Mesendoderm (in vitro differentiated cells): ENCODE measurements around the gene CDC42SE2. TPM values are rescaled to one million over a fixed set of nuclear protein-coding genes. Genes with fewer than 3 reads are reported as not detected.

Source experiments
- DNase-seq: peaks from one replicate; pipeline ENCODE4 v3.0.0; 2013
- H2AK5ac ChIP-seq: 2 replicates; pipeline ENCODE4 v1.6.1; 2013; ENCODE audit warnings: low read length, inconsistent platforms
- H2BK120ac ChIP-seq: 2 replicates; pipeline ENCODE4 v1.6.1; 2013; ENCODE audit warnings: low read depth, mild to moderate bottlenecking, low read length, moderate library complexity, mixed read lengths
- H2BK15ac ChIP-seq: replicated peaks from 2 replicates; pipeline ENCODE4 v1.6.1; 2013; ENCODE audit warnings: low read depth, mild to moderate bottlenecking, moderate library complexity
- H2BK5ac ChIP-seq: 2 replicates; pipeline ENCODE4 v1.6.1; 2013; ENCODE audit warnings: low read length, inconsistent platforms
- H3K18ac ChIP-seq: 2 replicates; pipeline ENCODE4 v1.6.1; 2013; ENCODE audit warnings: mild to moderate bottlenecking, low read length, mixed read lengths
- H3K23ac ChIP-seq: one replicate; pipeline ENCODE4 v1.6.1; 2013; ENCODE audit warnings: low read length
- H3K27ac ChIP-seq: 2 replicates; pipeline ENCODE4 v1.5.1; 2013; ENCODE audit warnings: low read depth, mild to moderate bottlenecking, inconsistent platforms, low read length, moderate library complexity
- H3K27me3 ChIP-seq: 2 replicates; pipeline ENCODE4 v1.6.1; 2013; ENCODE audit warnings: low read length, control low read depth, mild to moderate bottlenecking, inconsistent platforms; ENCODE audit not compliant: insufficient read depth, poor library complexity
- H3K36me3 ChIP-seq: 2 replicates; pipeline ENCODE4 v1.6.1; 2013; ENCODE audit warnings: low read length, inconsistent platforms; ENCODE audit not compliant: control insufficient read depth, insufficient read depth
- H3K4ac ChIP-seq: one replicate; pipeline ENCODE4 v1.6.1; 2013; ENCODE audit warnings: low read depth, mild to moderate bottlenecking, low read length, moderate library complexity
- H3K4me1 ChIP-seq: 2 replicates; pipeline ENCODE4 v1.6.1; 2013; ENCODE audit warnings: low read depth, low read length, inconsistent platforms; ENCODE audit not compliant: control insufficient read depth
- H3K4me2 ChIP-seq: 2 replicates; pipeline ENCODE4 v1.6.1; 2013; ENCODE audit warnings: low read length
- H3K4me3 ChIP-seq: 2 replicates; pipeline ENCODE4 v1.5.1; 2013; ENCODE audit warnings: mild to moderate bottlenecking, low read length
- H3K56ac ChIP-seq: one replicate; pipeline ENCODE4 v1.6.1; 2013; ENCODE audit warnings: low read length
- H3K79me1 ChIP-seq: 2 replicates; pipeline ENCODE4 v1.6.1; 2013; ENCODE audit warnings: low read length, inconsistent platforms
- H3K79me2 ChIP-seq: 2 replicates; pipeline ENCODE4 v1.6.1; 2013; ENCODE audit warnings: mild to moderate bottlenecking, low read length; ENCODE audit not compliant: control insufficient read depth, insufficient read depth
- H3K9ac ChIP-seq: 2 replicates; pipeline ENCODE4 v1.6.1; 2013; ENCODE audit warnings: low read length, inconsistent platforms
- H4K5ac ChIP-seq: one replicate; pipeline ENCODE4 v1.6.1; 2013; ENCODE audit warnings: low read length
- H4K8ac ChIP-seq: one replicate; pipeline ENCODE4 v1.6.1; 2013; ENCODE audit warnings: low read depth, mild to moderate bottlenecking, control low read depth, low read length, moderate library complexity
- WGBS: extraction: QIAGEN DNeasy Blood & Tissue Kit; methylation state at CpG from one replicate; pipeline ENCODE4 v1.1.7; 2013; ENCODE audit warnings: low lambda C conversion rate, missing lambda C conversion rate; ENCODE audit not compliant: insufficient coverage; ENCODE audit errors: extremely low coverage; 5-methylcytosine and 5-hydroxymethylcytosine counted together
- polyA plus RNA-seq, 2 experiments: library from polyadenylated mRNA; stranded (reverse); fragments of 200-250 nt; gene quantifications; one replicate each; pipeline ENCODE4 v1.2.3, GENCODE V29; 2013

CDC42SE2 gene, protein sequence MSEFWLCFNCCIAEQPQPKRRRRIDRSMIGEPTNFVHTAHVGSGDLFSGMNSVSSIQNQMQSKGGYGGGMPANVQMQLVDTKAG
- polyA plus RNA-seq (2013, experiment 1 of 2): 17.5 TPM
- polyA plus RNA-seq (2013, experiment 2 of 2): 18.3 TPM

DNA sequence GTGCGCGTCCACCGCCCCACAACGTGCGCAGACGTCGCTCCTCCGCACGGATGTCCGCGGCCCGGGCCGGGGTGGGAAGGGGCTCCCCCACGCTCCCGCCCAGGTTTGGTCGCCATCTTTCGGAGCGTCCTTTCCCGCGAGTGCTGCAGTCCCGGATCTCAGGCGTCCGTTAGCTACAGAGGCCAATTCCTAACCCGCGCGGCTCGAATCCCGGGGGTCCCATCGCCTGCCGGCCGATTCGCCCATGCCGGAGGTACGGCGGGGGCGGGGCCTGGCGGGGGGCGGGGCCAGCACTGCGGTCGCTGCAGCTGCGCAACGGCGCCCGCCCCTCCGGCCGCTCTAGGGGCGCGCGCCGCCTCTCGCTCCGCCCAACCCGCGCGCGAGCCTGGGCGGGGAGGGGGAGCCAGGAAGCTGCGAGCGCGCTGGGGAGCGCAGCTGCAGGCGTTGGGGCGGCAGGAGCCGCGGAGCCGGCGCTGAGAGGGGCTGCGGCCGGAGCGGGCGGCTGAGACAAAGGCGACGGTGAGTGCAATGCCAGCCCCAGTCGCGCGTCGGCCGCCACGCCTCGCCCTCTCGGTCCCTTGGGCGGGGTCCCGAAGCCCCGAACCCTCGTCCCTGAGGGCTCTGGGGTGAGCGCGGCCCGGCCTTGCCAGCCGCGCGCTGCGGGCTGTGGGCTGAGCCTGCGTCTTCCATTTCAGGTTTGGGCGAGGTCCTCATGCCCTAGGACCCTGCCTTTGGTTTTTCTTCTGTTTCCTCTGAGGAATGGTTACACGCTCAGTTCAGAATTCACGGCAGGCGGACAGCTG, at the start of gene CDC42SE2:
CDC42SE2 (plus strand) TSS at position 406 of the 803 bp plus-strand sequence. CDS start 95,441 bp downstream, outside the sequence.
- Histone ChIP-seq H3K36me3 (no peaks in the 10 kb centered on the region), H3K4me3 (peak within 1 kb of the TSS; percentile 98), H3K4ac (peak within 1 kb of the TSS; percentile 4), H3K79me1 (no peaks in the 10 kb centered on the region), H4K8ac (peak within 1 kb of the TSS; percentile 93), H3K18ac (peak within 1 kb of the TSS; percentile 78), H3K56ac (peak within 1 kb of the TSS; percentile 93), H3K9ac (peak within 1 kb of the TSS; percentile 95), H3K27ac (peak within 1 kb of the TSS; percentile 94), H3K4me1 (no peaks in the 10 kb centered on the region), H3K79me2 (peaks cover 2% of the 10 kb centered on the region), H3K23ac (peak within 1 kb of the TSS; percentile 29), H2BK15ac (no peak within 1 kb of the TSS), H2AK5ac (no peak within 1 kb of the TSS), H3K27me3 (no peaks in the 10 kb centered on the region), H3K4me2 (peak within 1 kb of the TSS; percentile 89), H2BK5ac (no peak within 1 kb of the TSS), H4K5ac (no peak within 1 kb of the TSS), H2BK120ac (no peak within 1 kb of the TSS)
- WGBS: no CpG with 5 or more reads among the region's 97 CpGs
- DNase-seq: peak; percentile 95

DNA sequence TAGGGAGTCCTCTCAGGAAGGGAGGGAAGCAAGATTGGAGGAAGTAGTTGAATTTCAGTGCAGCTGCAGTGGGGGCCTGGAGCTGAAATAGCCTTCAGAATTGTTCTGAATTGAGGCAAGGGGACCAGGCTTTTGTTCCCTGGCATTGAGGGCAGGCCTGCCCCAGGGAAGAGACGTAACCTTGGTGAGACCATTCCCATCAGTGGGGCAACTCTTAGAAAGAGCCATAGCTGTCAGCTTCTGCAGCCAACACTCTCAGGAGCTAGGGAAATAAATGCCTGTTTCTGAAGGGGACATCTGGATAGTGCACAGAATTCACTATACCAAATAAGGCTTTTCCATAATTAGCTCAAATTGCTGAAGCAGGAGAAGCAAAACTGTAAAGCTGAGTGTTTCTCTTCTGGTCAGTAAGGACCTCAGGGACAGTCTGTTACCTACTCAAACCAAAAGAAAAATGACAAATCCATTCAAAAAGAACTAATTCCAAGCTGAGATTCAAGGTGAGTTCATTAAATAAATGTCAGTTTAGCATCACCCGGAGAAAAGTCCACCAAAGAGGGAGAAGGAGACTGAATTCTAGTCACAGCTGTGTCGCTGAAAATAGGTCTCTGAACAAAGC, 49.1 kb upstream of the CDC42SE2 start:
- no peak overlapping the region for H2BK5ac ChIP-seq
- no peak overlapping the region for H3K9ac ChIP-seq
- no peak overlapping the region for H3K4me3 ChIP-seq
- H3K23ac ChIP-seq: no peak overlapping the region
- H3K79me1 ChIP-seq: no peaks in the 10 kb centered on the region
- H3K27ac ChIP-seq: no peak overlapping the region
- H3K4me1 ChIP-seq: no peaks in the 10 kb centered on the region
- H2AK5ac ChIP-seq: no peak overlapping the region
- no peaks in the 10 kb centered on the region for H3K27me3 ChIP-seq
- no peak for DNase-seq
- no peak overlapping the region for H2BK15ac ChIP-seq
- no peak overlapping the region for H3K4ac ChIP-seq
- H3K36me3 ChIP-seq: no peaks in the 10 kb centered on the region
- H3K56ac ChIP-seq: no peak overlapping the region
- no peak overlapping the region for H4K5ac ChIP-seq
- H3K4me2 ChIP-seq: no peak overlapping the region
- no peaks in the 10 kb centered on the region for H3K79me2 ChIP-seq
- H2BK120ac ChIP-seq: no peak overlapping the region
- no CpG with 5 or more reads among the region's 3 CpGs for WGBS
- no peak overlapping the region for H3K18ac ChIP-seq
- H4K8ac ChIP-seq: no peak overlapping the region

DNA sequence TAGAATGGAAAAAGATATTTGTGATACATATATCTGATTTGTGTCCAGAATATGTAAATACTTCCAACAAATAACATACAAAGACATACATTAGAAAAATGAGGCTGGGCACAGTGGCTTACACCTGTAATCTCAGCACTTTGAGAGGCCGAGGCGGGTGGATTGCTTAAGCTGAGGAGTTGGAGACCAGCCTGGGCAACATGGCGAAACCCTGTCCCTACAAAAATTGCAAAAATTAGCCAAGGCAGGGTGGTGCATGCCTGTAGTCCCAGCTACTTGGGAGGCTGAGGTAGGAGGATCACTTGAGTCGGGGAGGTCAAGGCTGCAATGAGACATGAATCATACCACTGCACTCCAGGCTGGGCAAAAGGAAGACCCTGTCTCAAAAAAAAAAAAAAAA, 46.1 kb upstream of the CDC42SE2 start:
- Histone ChIP-seq H2BK120ac (no peak overlapping the region), H4K5ac (no peak overlapping the region), H3K56ac (no peak overlapping the region), H3K79me1 (no peaks in the 10 kb centered on the region), H3K4me3 (no peak overlapping the region), H3K79me2 (no peaks in the 10 kb centered on the region), H3K9ac (no peak overlapping the region), H3K18ac (no peak overlapping the region), H3K36me3 (no peaks in the 10 kb centered on the region), H3K4me2 (no peak overlapping the region), H2AK5ac (no peak overlapping the region), H3K4me1 (no peaks in the 10 kb centered on the region), H2BK15ac (no peak overlapping the region), H2BK5ac (no peak overlapping the region), H4K8ac (no peak overlapping the region), H3K4ac (no peak overlapping the region), H3K23ac (no peak overlapping the region), H3K27me3 (no peaks in the 10 kb centered on the region), H3K27ac (no peak overlapping the region)
- WGBS: no CpG with 5 or more reads among the region's 4 CpGs
- no peak for DNase-seq

DNA sequence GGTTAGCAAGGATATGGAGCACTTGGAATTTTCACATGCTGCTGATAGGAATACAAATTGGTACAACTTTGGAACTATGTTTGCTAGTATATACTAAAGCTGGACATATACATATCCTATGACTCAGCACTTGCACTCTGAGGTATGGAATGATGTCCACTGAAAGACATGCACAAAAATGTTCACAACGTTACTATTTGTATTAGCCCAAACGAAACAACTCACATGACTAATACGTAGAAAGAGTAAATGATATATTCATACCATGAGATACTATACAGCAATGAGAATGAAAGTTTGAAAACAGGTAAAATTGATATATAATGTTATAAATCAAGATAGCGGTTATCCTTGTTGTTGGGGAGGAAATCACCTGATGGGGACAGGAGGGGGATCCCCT, 45.5 kb upstream of the CDC42SE2 start:
- Histone ChIP-seq H2AK5ac (no peak overlapping the region), H2BK120ac (no peak overlapping the region), H3K4me3 (no peak overlapping the region), H3K9ac (no peak overlapping the region), H3K27me3 (no peaks in the 10 kb centered on the region), H2BK5ac (no peak overlapping the region), H3K23ac (no peak overlapping the region), H3K18ac (no peak overlapping the region), H3K4me2 (no peak overlapping the region), H3K56ac (no peak overlapping the region), H4K8ac (no peak overlapping the region), H2BK15ac (no peak overlapping the region), H3K4ac (no peak overlapping the region), H4K5ac (no peak overlapping the region), H3K79me2 (no peaks in the 10 kb centered on the region), H3K27ac (no peak overlapping the region), H3K4me1 (no peaks in the 10 kb centered on the region), H3K36me3 (no peaks in the 10 kb centered on the region), H3K79me1 (no peaks in the 10 kb centered on the region)
- no CpG with 5 or more reads among the region's 4 CpGs for WGBS
- DNase-seq: no peak

DNA sequence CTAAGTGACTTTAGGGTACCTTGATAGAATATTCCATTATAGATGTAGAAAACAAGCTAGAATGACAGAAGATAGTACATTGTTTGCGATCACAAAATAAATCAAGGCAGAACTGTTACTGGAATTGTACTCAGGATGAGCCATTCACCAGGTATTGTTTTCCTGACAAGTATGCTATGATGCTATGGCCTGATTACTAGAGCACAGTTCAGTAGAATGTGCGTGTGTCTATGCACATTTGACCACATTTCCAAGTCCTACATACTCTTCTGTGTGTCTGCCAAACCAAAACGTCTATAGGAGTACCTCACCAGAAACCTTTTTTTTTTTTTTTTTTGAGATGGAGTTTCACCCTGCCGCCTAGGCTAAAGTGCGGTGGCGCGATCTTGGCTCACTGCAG, 43.3 kb upstream of the CDC42SE2 start:
- no peak overlapping the region for H3K23ac ChIP-seq
- no peak overlapping the region for H3K4me3 ChIP-seq
- H3K27ac ChIP-seq: no peak overlapping the region
- H3K79me2 ChIP-seq: no peaks in the 10 kb centered on the region
- H3K56ac ChIP-seq: no peak overlapping the region
- no CpG with 5 or more reads among the region's 7 CpGs for WGBS
- no peak overlapping the region for H2BK120ac ChIP-seq
- no peak overlapping the region for H4K5ac ChIP-seq
- no peak overlapping the region for H3K4ac ChIP-seq
- DNase-seq: no peak
- no peaks in the 10 kb centered on the region for H3K27me3 ChIP-seq
- no peaks in the 10 kb centered on the region for H3K79me1 ChIP-seq
- H4K8ac ChIP-seq: no peak overlapping the region
- no peak overlapping the region for H2BK15ac ChIP-seq
- no peak overlapping the region for H3K18ac ChIP-seq
- H3K36me3 ChIP-seq: no peaks in the 10 kb centered on the region
- no peak overlapping the region for H3K9ac ChIP-seq
- H3K4me2 ChIP-seq: no peak overlapping the region
- no peak overlapping the region for H2AK5ac ChIP-seq
- no peak overlapping the region for H2BK5ac ChIP-seq
- no peaks in the 10 kb centered on the region for H3K4me1 ChIP-seq
